ENCODE measurements around the gene MEGF11.

The MEGF11 gene

DNA sequence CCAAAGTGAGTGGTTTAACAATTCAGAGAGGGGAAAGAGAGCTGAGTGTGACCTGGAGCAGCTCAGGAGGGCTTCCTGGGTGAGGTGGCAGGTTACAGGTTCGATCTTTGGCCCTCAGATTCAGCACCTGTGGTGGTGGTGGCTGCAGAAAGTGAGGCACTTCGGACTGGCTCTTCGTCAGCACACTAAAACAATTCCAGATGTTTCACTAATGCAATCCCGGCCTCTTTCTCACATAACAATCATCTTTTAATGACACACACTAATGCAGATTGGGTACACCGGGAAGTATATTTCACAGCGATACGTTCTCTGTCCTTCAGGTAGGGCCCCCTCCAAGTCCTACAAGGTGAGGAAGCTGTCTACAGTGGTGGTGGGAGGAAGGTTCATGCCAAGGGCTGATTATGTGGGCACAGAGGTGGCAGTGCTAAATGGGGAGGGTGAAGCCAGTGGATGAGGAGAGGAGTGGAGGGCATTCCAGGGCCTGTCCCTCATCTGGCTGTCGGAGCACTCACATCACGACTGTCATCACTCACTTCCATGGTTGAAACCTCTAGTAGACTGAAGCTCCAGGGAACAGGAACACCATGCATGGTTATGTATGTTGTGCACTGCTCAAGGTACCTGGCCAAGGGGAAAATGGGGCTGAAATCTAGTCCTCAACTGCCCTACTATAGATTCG lies 213.2 kb downstream of the MEGF11 start:
- Histone ChIP-seq H3K4me2 (ENCODE audit: low read length) (no peak overlapping the region), H3K27ac (ENCODE audit: low read depth, low read length) (no peak overlapping the region), H2AK5ac (ENCODE audit: low read length) (no peak overlapping the region), H3K27me3 (ENCODE audit: insufficient read depth, low read length, poor library complexity) (no peaks in the 10 kb centered on the region), H2BK15ac (replicated peaks; ENCODE audit: low read depth) (no peak overlapping the region), H2BK5ac (ENCODE audit: low read length) (no peak overlapping the region), H3K9ac (ENCODE audit: low read length) (no peak overlapping the region), H3K56ac (ENCODE audit: low read length) (no peak overlapping the region), H3K36me3 (ENCODE audit: control insufficient read depth, insufficient read depth, low read length) (no peaks in the 10 kb centered on the region), H3K79me1 (ENCODE audit: low read length) (no peaks in the 10 kb centered on the region), H3K23ac (ENCODE audit: low read length) (no peak overlapping the region), H3K4me1 (ENCODE audit: control insufficient read depth, low read depth, low read length) (peaks cover 2% of the 10 kb centered on the region), H3K79me2 (ENCODE audit: control insufficient read depth, insufficient read depth, low read length) (no peaks in the 10 kb centered on the region), H3K4ac (ENCODE audit: low read depth, low read length) (no peak overlapping the region), H3K18ac (ENCODE audit: low read length) (no peak overlapping the region), H3K4me3 (ENCODE audit: low read length) (no peak overlapping the region), H4K5ac (ENCODE audit: low read length) (no peak overlapping the region), H2BK120ac (ENCODE audit: low read depth, low read length) (no peak overlapping the region), H4K8ac (ENCODE audit: low read depth, low read length) (no peak overlapping the region)
- WGBS (ENCODE audit: extremely low coverage, insufficient coverage, low lambda C conversion rate): no CpG with 5 or more reads among the region's 10 CpGs
- no peak for DNase-seq

DNA sequence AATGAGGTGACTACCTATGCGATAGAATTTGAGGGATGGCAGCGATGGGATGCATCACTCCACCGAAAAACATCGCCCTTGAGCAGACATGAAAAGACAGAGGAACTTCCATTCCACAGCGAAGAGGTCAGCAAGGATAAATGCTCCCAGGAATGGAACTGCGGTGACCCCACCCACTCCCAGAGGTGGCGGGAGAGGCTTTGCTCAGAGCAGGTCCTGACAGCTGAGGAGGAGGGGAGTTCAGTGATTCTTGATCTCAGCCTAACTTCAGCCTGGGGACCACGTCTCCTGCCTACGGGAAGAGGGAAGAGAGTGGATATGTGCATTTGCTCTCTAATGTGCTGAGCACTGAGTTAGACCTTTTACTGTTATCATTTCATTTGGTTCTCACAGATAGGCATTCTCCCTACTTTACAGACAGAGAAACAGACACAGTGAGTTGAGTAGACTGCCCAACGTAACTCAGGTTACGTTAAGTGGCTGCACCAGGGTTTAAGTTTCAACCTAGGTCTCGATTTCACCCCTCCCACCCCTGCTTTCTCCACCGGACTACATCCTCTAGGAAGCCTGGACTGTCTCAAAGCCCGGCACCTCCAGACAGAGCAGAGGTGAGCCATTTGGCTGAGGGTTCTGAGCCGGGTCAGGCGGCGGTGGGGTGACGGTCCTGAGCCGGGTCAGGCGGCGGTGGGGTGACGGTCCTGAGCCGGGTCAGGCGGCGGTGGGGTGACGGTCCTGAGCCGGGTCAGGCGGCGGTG lies 214.3 kb downstream of the MEGF11 start:
- H2AK5ac ChIP-seq (ENCODE audit: low read length): no peak overlapping the region
- peak; percentile 91 for DNase-seq
- no peak overlapping the region for H2BK5ac ChIP-seq (ENCODE audit: low read length)
- no peak overlapping the region for H3K4ac ChIP-seq (ENCODE audit: low read depth, low read length)
- H3K9ac ChIP-seq (ENCODE audit: low read length): no peak overlapping the region
- no peak overlapping the region for H3K4me3 ChIP-seq (ENCODE audit: low read length)
- H3K23ac ChIP-seq (ENCODE audit: low read length): no peak overlapping the region
- H3K36me3 ChIP-seq (ENCODE audit: control insufficient read depth, insufficient read depth, low read length): no peaks in the 10 kb centered on the region
- no peak overlapping the region for H4K5ac ChIP-seq (ENCODE audit: low read length)
- no peak overlapping the region for H3K27ac ChIP-seq (ENCODE audit: low read depth, low read length)
- H3K27me3 ChIP-seq (ENCODE audit: insufficient read depth, low read length, poor library complexity): no peaks in the 10 kb centered on the region
- H3K79me1 ChIP-seq (ENCODE audit: low read length): no peaks in the 10 kb centered on the region
- H2BK120ac ChIP-seq (ENCODE audit: low read depth, low read length): no peak overlapping the region
- no peak overlapping the region for H3K56ac ChIP-seq (ENCODE audit: low read length)
- H4K8ac ChIP-seq (ENCODE audit: low read depth, low read length): no peak overlapping the region
- peaks cover 2% of the 10 kb centered on the region for H3K4me1 ChIP-seq (ENCODE audit: control insufficient read depth, low read depth, low read length)
- no CpG with 5 or more reads among the region's 29 CpGs for WGBS (ENCODE audit: extremely low coverage, insufficient coverage, low lambda C conversion rate)
- H3K18ac ChIP-seq (ENCODE audit: low read length): no peak overlapping the region
- no peaks in the 10 kb centered on the region for H3K79me2 ChIP-seq (ENCODE audit: control insufficient read depth, insufficient read depth, low read length)
- H2BK15ac ChIP-seq (replicated peaks; ENCODE audit: low read depth): no peak overlapping the region
- H3K4me2 ChIP-seq (ENCODE audit: low read length): no peak overlapping the region

DNA sequence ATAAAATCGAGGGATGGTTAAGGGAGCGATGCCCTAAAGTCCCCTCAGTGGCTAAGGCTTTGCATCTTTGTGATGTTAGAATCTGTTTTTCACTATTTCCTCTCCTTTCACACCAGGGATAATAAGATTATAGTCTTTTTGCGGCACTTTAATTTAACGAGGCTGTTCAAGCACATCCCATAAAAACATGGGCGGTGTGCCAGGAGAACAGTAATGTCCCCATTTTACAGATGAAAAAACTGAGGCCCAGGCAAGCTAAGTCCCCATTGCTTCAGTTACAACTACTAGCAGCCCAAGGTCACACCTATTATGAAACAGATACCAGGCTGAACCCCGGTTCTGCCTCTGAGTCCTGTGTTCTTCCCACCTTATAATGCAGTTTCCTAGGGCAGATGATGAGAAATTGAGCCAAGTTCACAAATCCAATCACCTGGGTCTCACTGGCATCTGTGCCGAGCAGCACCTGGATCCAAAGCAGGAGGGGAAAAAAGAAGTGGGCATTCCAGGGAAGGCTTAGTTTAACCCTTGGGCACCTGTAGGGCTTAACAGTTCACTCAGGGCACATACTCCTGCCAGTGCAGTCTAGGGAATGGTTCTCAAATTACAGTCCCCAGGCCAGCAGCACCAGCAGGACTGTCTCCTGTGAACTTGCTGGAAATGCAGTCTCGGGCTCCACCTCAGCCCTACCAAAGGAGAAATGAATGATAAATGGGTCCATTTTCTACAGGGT lies 215.0 kb downstream of the MEGF11 start:
- H2AK5ac ChIP-seq (ENCODE audit: low read length): no peak overlapping the region
- WGBS (ENCODE audit: extremely low coverage, insufficient coverage, low lambda C conversion rate): no CpG with 5 or more reads among the region's 8 CpGs
- H3K27ac ChIP-seq (ENCODE audit: low read depth, low read length): no peak overlapping the region
- peaks cover 2% of the 10 kb centered on the region for H3K4me1 ChIP-seq (ENCODE audit: control insufficient read depth, low read depth, low read length)
- H4K5ac ChIP-seq (ENCODE audit: low read length): no peak overlapping the region
- no peak overlapping the region for H3K4me3 ChIP-seq (ENCODE audit: low read length)
- H2BK5ac ChIP-seq (ENCODE audit: low read length): no peak overlapping the region
- no peak overlapping the region for H2BK120ac ChIP-seq (ENCODE audit: low read depth, low read length)
- H4K8ac ChIP-seq (ENCODE audit: low read depth, low read length): no peak overlapping the region
- no peak overlapping the region for H3K18ac ChIP-seq (ENCODE audit: low read length)
- H3K4ac ChIP-seq (ENCODE audit: low read depth, low read length): no peak overlapping the region
- H3K9ac ChIP-seq (ENCODE audit: low read length): no peak overlapping the region
- no peaks in the 10 kb centered on the region for H3K79me2 ChIP-seq (ENCODE audit: control insufficient read depth, insufficient read depth, low read length)
- H3K79me1 ChIP-seq (ENCODE audit: low read length): no peaks in the 10 kb centered on the region
- H3K23ac ChIP-seq (ENCODE audit: low read length): no peak overlapping the region
- DNase-seq: no peak
- H3K27me3 ChIP-seq (ENCODE audit: insufficient read depth, low read length, poor library complexity): no peaks in the 10 kb centered on the region
- H2BK15ac ChIP-seq (replicated peaks; ENCODE audit: low read depth): no peak overlapping the region
- H3K56ac ChIP-seq (ENCODE audit: low read length): no peak overlapping the region
- no peak overlapping the region for H3K4me2 ChIP-seq (ENCODE audit: low read length)
- H3K36me3 ChIP-seq (ENCODE audit: control insufficient read depth, insufficient read depth, low read length): no peaks in the 10 kb centered on the region

DNA sequence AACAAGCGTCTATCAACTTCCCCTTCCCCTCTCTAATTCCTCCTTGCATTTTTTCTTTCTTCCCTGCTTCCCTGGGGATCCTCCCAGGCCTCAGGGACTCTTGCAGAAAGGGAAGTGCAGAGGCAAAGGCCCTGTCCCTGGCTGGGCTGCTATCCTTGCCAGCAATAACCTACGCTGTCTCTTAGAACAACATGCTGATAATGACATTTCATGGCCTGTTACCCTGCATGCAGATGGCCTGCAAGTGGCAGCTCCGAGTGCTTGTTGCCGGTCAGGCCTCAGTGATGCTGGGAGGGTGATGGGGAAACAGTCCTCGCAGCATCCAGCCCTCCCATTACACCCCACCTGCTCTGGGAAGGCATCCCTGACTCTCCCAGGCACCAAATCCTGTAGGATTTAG lies 216.7 kb downstream of the MEGF11 start:
- Histone ChIP-seq H3K4ac (ENCODE audit: low read depth, low read length) (no peak overlapping the region), H3K23ac (ENCODE audit: low read length) (no peak overlapping the region), H3K4me2 (ENCODE audit: low read length) (no peak overlapping the region), H3K18ac (ENCODE audit: low read length) (no peak overlapping the region), H3K36me3 (ENCODE audit: control insufficient read depth, insufficient read depth, low read length) (no peaks in the 10 kb centered on the region), H3K56ac (ENCODE audit: low read length) (no peak overlapping the region), H2BK5ac (ENCODE audit: low read length) (no peak overlapping the region), H4K5ac (ENCODE audit: low read length) (no peak overlapping the region), H3K9ac (ENCODE audit: low read length) (no peak overlapping the region), H3K27me3 (ENCODE audit: insufficient read depth, low read length, poor library complexity) (no peaks in the 10 kb centered on the region), H3K79me1 (ENCODE audit: low read length) (no peaks in the 10 kb centered on the region), H3K27ac (ENCODE audit: low read depth, low read length) (no peak overlapping the region), H3K4me1 (ENCODE audit: control insufficient read depth, low read depth, low read length) (peaks cover 2% of the 10 kb centered on the region), H3K4me3 (ENCODE audit: low read length) (no peak overlapping the region), H2BK120ac (ENCODE audit: low read depth, low read length) (no peak overlapping the region), H3K79me2 (ENCODE audit: control insufficient read depth, insufficient read depth, low read length) (no peaks in the 10 kb centered on the region), H2AK5ac (ENCODE audit: low read length) (no peak overlapping the region), H2BK15ac (replicated peaks; ENCODE audit: low read depth) (no peak overlapping the region), H4K8ac (ENCODE audit: low read depth, low read length) (no peak overlapping the region)
- DNase-seq: no peak
- WGBS (ENCODE audit: extremely low coverage, insufficient coverage, low lambda C conversion rate): no CpG with 5 or more reads among the region's 5 CpGs

DNA sequence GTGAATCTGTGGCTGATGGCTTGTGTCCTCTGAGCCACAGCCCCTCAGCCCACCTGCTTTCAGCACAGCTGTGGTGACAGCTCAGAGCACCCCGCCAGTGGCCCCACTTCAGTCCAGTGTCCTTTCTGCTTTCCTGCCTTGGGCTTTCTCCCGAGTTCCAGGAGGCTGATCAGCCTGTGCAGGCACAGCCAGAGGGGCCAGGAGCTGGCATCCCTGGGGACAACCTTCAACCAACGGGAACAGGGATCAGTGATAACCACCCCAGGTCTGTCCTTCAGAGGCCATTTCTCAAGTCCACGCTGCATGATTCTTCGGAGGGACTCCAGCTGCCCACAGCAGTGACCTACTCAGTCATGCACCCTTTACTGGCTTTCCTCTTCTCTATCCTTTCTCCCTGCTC lies 217.6 kb downstream of the MEGF11 start:
- H3K36me3 ChIP-seq (ENCODE audit: control insufficient read depth, insufficient read depth, low read length): no peaks in the 10 kb centered on the region
- H3K27me3 ChIP-seq (ENCODE audit: insufficient read depth, low read length, poor library complexity): no peaks in the 10 kb centered on the region
- H4K5ac ChIP-seq (ENCODE audit: low read length): no peak overlapping the region
- H3K9ac ChIP-seq (ENCODE audit: low read length): no peak overlapping the region
- no peaks in the 10 kb centered on the region for H3K79me2 ChIP-seq (ENCODE audit: control insufficient read depth, insufficient read depth, low read length)
- no peak overlapping the region for H3K4me2 ChIP-seq (ENCODE audit: low read length)
- H4K8ac ChIP-seq (ENCODE audit: low read depth, low read length): no peak overlapping the region
- H3K18ac ChIP-seq (ENCODE audit: low read length): no peak overlapping the region
- H3K4ac ChIP-seq (ENCODE audit: low read depth, low read length): no peak overlapping the region
- DNase-seq: no peak
- no peak overlapping the region for H2BK5ac ChIP-seq (ENCODE audit: low read length)
- no peak overlapping the region for H2AK5ac ChIP-seq (ENCODE audit: low read length)
- no peak overlapping the region for H3K56ac ChIP-seq (ENCODE audit: low read length)
- peaks cover 2% of the 10 kb centered on the region for H3K4me1 ChIP-seq (ENCODE audit: control insufficient read depth, low read depth, low read length)
- no peak overlapping the region for H2BK15ac ChIP-seq (replicated peaks; ENCODE audit: low read depth)
- H3K23ac ChIP-seq (ENCODE audit: low read length): no peak overlapping the region
- no peak overlapping the region for H3K27ac ChIP-seq (ENCODE audit: low read depth, low read length)
- no peak overlapping the region for H3K4me3 ChIP-seq (ENCODE audit: low read length)
- H2BK120ac ChIP-seq (ENCODE audit: low read depth, low read length): no peak overlapping the region
- whole genome bisulfite sequencing (ENCODE audit: extremely low coverage, insufficient coverage, low lambda C conversion rate): no CpG with 5 or more reads among the region's 5 CpGs
- no peaks in the 10 kb centered on the region for H3K79me1 ChIP-seq (ENCODE audit: low read length)
